NCI-H2107 (cell line): ENCODE results near the gene PCCA.
"Not testable (repeated sequence)": the region's sequence is repeated elsewhere in the genome, so short reads cannot be mapped to it uniquely, and the experiment has no call there.

Experiments used
- DNase-seq: peaks from one replicate; lab custom pipeline; 2025; lab: John Stamatoyannopoulos, UW

The PCCA gene

GRCh38 chr13:100245104-100245503, 156.2 kb downstream of the PCCA start:
- DNase-seq, result no peak

- DNase-seq, result no peak
These were observed 159.0 kb downstream of the PCCA start for GRCh38 chr13:100247937-100248336.

GRCh38 chr13:100254002-100254401, 165.1 kb downstream of the PCCA start:
- DNase-seq, result no peak

- DNase-seq, result no peak
These were observed 173.5 kb downstream of the PCCA start for GRCh38 chr13:100262404-100262803.

GRCh38 chr13:100266026-100266425, 177.1 kb downstream of the PCCA start:
- DNase-seq, result no peak

- DNase-seq, result no peak
These were observed 180.9 kb downstream of the PCCA start for GRCh38 chr13:100269837-100270236.

GRCh38 chr13:100273138-100273537, 184.2 kb downstream of the PCCA start:
- DNase-seq, result no peak

- DNase-seq, result no peak
These were observed 184.7 kb downstream of the PCCA start for GRCh38 chr13:100273552-100273951.

- DNase-seq, result no peak
These were observed 186.1 kb downstream of the PCCA start for GRCh38 chr13:100274942-100275506.

GRCh38 chr13:100275746-100276145, 186.9 kb downstream of the PCCA start:
- DNase-seq, result no peak

GRCh38 chr13:100280681-100281080, 191.8 kb downstream of the PCCA start:
- no peak for DNase-seq

GRCh38 chr13:100282306-100282705, 193.4 kb downstream of the PCCA start:
- not testable (repeated sequence) for DNase-seq

- DNase-seq, result no peak
These were observed 201.4 kb downstream of the PCCA start for GRCh38 chr13:100290165-100290801.

GRCh38 chr13:100291624-100292023, 202.7 kb downstream of the PCCA start:
- DNase-seq, result no peak

- no peak for DNase-seq
These were observed 208.5 kb downstream of the PCCA start for GRCh38 chr13:100297413-100297812.

- DNase-seq, result no peak
These were observed 209.3 kb downstream of the PCCA start for GRCh38 chr13:100298116-100298681.

- no peak for DNase-seq
These were observed 209.8 kb downstream of the PCCA start for GRCh38 chr13:100298691-100299090.

GRCh38 chr13:100300243-100300642, 211.3 kb downstream of the PCCA start:
- no peak for DNase-seq

GRCh38 chr13:100300708-100301107, 211.8 kb downstream of the PCCA start:
- no peak for DNase-seq

- peak; percentile 9 for DNase-seq
These were observed 212.5 kb downstream of the PCCA start for GRCh38 chr13:100301418-100301817.

GRCh38 chr13:100302391-100302790, 213.5 kb downstream of the PCCA start:
- no peak for DNase-seq

- DNase-seq, result no peak
These were observed 215.3 kb downstream of the PCCA start for GRCh38 chr13:100304229-100304628.

- no peak for DNase-seq
These were observed 216.5 kb downstream of the PCCA start for GRCh38 chr13:100305398-100305797.

- DNase-seq, result no peak
These were observed 217.1 kb downstream of the PCCA start for GRCh38 chr13:100306030-100306429.
